NCI-H2227 (cell line): ENCODE data around the gene CCDC78.

Source experiments
- DNase-seq: peaks from one replicate; lab custom pipeline; 2025; ENCODE audit not compliant: unreplicated experiment; lab: John Stamatoyannopoulos, UW

Gene CCDC78

GRCh38 chr16:679814-680624 lies 46.2 kb downstream of the CCDC78 start, which contains the start of gene STUB1:
Gene STUB1, plus strand, starts transcription at chr16:680410. Its CDS starts 116 bp downstream, at chr16:680526.
- DNase-seq = peak; percentile 96

GRCh38 chr16:678858-679813 lies 47.1 kb downstream of the CCDC78 start:
- peak; percentile 90 for DNase-seq

- no peak for DNase-seq
Measured at GRCh38 chr16:678209-678857, 47.9 kb downstream of the CCDC78 start.

GRCh38 chr16:677316-678190 lies 48.7 kb downstream of the CCDC78 start:
- peak; percentile 34 for DNase-seq

GRCh38 chr16:676913-677312 lies 49.3 kb downstream of the CCDC78 start:
- no peak for DNase-seq

GRCh38 chr16:676565-676902 lies 49.7 kb downstream of the CCDC78 start:
- DNase-seq = no peak

- DNase-seq = no peak
Measured at GRCh38 chr16:675884-676564, 50.2 kb downstream of the CCDC78 start.

- peak; percentile 47 for DNase-seq
Measured at GRCh38 chr16:674968-675883, 51.0 kb downstream of the CCDC78 start, which contains the start of gene RHBDL1. Gene RHBDL1, plus strand, starts transcription at chr16:675671. Its CDS starts 120 bp downstream, at chr16:675791.

- no peak for DNase-seq
Measured at GRCh38 chr16:674214-674881, 51.9 kb downstream of the CCDC78 start.

GRCh38 chr16:673399-673991 lies 52.7 kb downstream of the CCDC78 start:
- DNase-seq = no peak

GRCh38 chr16:672851-673250 lies 53.4 kb downstream of the CCDC78 start:
- no peak for DNase-seq
